DND-41 (cell line): ENCODE results near the gene ARHGAP6.

Experiments
- CTCF ChIP-seq: IDR thresholded peaks from 2 replicates; pipeline ENCODE4 v1.5.1; 2012; ENCODE audit warnings: borderline replicate concordance, low read length, moderate library complexity, mild to moderate bottlenecking; ENCODE audit not compliant: poor library complexity, severe bottlenecking; ENCODE audit errors: extremely low read depth
- EZH2 ChIP-seq: IDR thresholded peaks from 3 replicates; pipeline ENCODE4 v1.6.1; 2012; ENCODE audit warnings: borderline replicate concordance, low read depth, mild to moderate bottlenecking, moderate library complexity, low read length, inconsistent platforms; ENCODE audit not compliant: severe bottlenecking

- no peak for TF ChIP-seq CTCF
- TF ChIP-seq EZH2, result no peak
Observed at GRCh38 chrX:11435568-11435967, 230.2 kb downstream of the ARHGAP6 start.
